Upper lobe of left lung (tissue), 4 donors: ENCODE data around the gene MS4A18.

Experiments used
- CTCF ChIP-seq, 6 experiments: fragments of 450-650 bp in 4 of 6; fragments of 200-600 bp in 2 of 6; sonication (generic) in 2 of 6; IDR thresholded peaks; one replicate each; pipeline ENCODE4 v1.5.1; 2016 to 2019; ENCODE audit warnings: antibody characterized with exemption in 6 of 6
- EP300 ChIP-seq, 4 donors: sonication (generic); formaldehyde crosslinking; IDR thresholded peaks; one replicate each; pipeline ENCODE4 v1.5.1; 2017; ENCODE audit warnings: antibody characterized with exemption in 4 of 4, control low read depth in 2 of 4
- POLR2A ChIP-seq, 4 donors: fragments of 450-650 bp; IDR thresholded peaks; one replicate each; pipeline ENCODE4 v1.5.1; 2016 to 2017; ENCODE audit warnings: antibody characterized with exemption in 4 of 4, mild to moderate bottlenecking in 2 of 4
- POLR2AphosphoS5 ChIP-seq, 2 donors: sonication (generic); formaldehyde crosslinking; IDR thresholded peaks; one replicate each; pipeline ENCODE4 v1.5.1; 2017; ENCODE audit warnings: antibody characterized with exemption in 2 of 2

- TF ChIP-seq CTCF (IDR thresholded peaks at IDR 0.05) (no peak), EP300 (IDR thresholded peaks at IDR 0.05) (no peak), POLR2A (IDR thresholded peaks at IDR 0.05) (no peak), POLR2AphosphoS5 (IDR thresholded peaks at IDR 0.05) (no peak)
These were observed 32.8 kb downstream of the MS4A18 start for GRCh38 chr11:60757231-60757800.
